Measurements from ENCODE around the gene SF3B3.

DNA sequence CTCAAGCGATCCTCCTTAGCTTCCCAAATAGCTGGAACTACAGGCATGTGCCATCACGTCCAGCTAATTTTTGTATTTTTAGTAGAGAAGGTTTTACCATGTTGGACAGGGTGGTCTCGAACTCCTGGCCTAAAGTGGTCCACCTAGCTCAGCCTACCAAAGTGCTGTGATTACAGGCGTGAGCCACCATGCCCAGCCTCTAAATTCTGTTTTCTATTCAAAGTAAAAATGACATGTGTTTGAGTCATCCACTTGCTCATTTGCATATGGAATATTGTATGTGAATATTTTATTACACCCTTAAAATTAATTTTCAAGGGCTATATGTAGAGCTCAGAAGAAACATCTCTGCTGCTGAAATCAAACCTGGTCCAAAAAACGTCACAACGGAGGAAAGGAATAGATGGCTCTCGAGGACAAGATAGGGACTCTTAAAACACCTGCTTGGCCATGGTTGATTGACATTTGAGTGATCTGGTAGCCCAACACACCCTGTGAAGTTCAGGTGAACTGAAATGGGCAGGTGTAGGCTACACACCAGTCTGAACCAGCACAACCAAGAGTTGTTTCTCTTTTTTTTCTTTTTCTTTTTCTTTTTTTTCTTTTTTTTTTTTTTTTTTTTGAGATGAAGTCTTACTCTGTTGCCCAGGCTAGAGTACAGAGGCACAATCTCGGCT, 51.1 kb downstream of the SF3B3 start:
- TF ChIP-seq, protein P1, sequence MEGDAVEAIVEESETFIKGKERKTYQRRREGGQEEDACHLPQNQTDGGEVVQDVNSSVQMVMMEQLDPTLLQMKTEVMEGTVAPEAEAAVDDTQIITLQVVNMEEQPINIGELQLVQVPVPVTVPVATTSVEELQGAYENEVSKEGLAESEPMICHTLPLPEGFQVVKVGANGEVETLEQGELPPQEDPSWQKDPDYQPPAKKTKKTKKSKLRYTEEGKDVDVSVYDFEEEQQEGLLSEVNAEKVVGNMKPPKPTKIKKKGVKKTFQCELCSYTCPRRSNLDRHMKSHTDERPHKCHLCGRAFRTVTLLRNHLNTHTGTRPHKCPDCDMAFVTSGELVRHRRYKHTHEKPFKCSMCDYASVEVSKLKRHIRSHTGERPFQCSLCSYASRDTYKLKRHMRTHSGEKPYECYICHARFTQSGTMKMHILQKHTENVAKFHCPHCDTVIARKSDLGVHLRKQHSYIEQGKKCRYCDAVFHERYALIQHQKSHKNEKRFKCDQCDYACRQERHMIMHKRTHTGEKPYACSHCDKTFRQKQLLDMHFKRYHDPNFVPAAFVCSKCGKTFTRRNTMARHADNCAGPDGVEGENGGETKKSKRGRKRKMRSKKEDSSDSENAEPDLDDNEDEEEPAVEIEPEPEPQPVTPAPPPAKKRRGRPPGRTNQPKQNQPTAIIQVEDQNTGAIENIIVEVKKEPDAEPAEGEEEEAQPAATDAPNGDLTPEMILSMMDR (IDR thresholded peaks at IDR 0.05 in 2 of 3, conservative IDR thresholded peaks at IDR 0.05 in 1 of 3; ENCODE audit: borderline replicate concordance in 1 of 3, insufficient read depth in 1 of 3, low read depth in 2 of 3, low read length in 2 of 3) = no peak
- TF ChIP-seq POLR2AphosphoS5 (IDR thresholded peaks at IDR 0.05; ENCODE audit: low read depth, low read length) = no peak
